HG02970 (cell line): ENCODE results near the gene ZNF133.
"Not testable (repeated sequence)": the region's sequence is repeated elsewhere in the genome, so short reads cannot be mapped to it uniquely, and the experiment has no call there.

Experiments
- ATAC-seq: cut with Tn5 transposase; IDR thresholded peaks from one replicate; pipeline ENCODE4 v1.9.1; 2021; ENCODE audit warnings: mild to moderate bottlenecking, moderate library complexity, moderate number of reproducible peaks; ENCODE audit not compliant: unreplicated experiment, low FRiP score

ZNF133 gene

GRCh38 chr20:18287915-18288748 is at the start of gene ZNF133:
TSS of gene ZNF133 (plus strand) at chr20:18288527. CDS start at chr20:18305687, 17,160 bp downstream.
- peak; percentile 97 for ATAC-seq

- ATAC-seq, result no peak
These were observed 47.3 kb upstream of the ZNF133 start for GRCh38 chr20:18240997-18241396.

- no peak for ATAC-seq
These were observed 44.5 kb upstream of the ZNF133 start for GRCh38 chr20:18243802-18244201.

GRCh38 chr20:18248545-18248944 is 39.8 kb upstream of the ZNF133 start:
- not testable (repeated sequence) for ATAC-seq

GRCh38 chr20:18250217-18250616 is 38.1 kb upstream of the ZNF133 start:
- ATAC-seq, result no peak

- ATAC-seq, result no peak
These were observed 35.5 kb upstream of the ZNF133 start for GRCh38 chr20:18252597-18253451.

- ATAC-seq, result no peak
These were observed 33.7 kb upstream of the ZNF133 start for GRCh38 chr20:18254615-18255014.

- no peak for ATAC-seq
These were observed 32.8 kb upstream of the ZNF133 start for GRCh38 chr20:18255526-18255925.

GRCh38 chr20:18256440-18257090 is 31.8 kb upstream of the ZNF133 start:
- no peak for ATAC-seq

- ATAC-seq, result no peak
These were observed 30.0 kb upstream of the ZNF133 start for GRCh38 chr20:18258126-18258860.

GRCh38 chr20:18259730-18260129 is 28.6 kb upstream of the ZNF133 start:
- no peak for ATAC-seq

GRCh38 chr20:18263723-18264122 is 24.6 kb upstream of the ZNF133 start:
- no peak for ATAC-seq

GRCh38 chr20:18265441-18265840 is 22.9 kb upstream of the ZNF133 start:
- ATAC-seq, result no peak

- ATAC-seq, result no peak
These were observed 22.0 kb upstream of the ZNF133 start for GRCh38 chr20:18266282-18266681.

GRCh38 chr20:18267815-18268214 is 20.5 kb upstream of the ZNF133 start:
- ATAC-seq, result no peak

- no peak for ATAC-seq
These were observed 17.2 kb upstream of the ZNF133 start for GRCh38 chr20:18271160-18271559.

- no peak for ATAC-seq
These were observed 15.9 kb upstream of the ZNF133 start for GRCh38 chr20:18272451-18272850.

GRCh38 chr20:18273738-18274137 is 14.6 kb upstream of the ZNF133 start:
- no peak for ATAC-seq

- not testable (repeated sequence) for ATAC-seq
These were observed 12.4 kb upstream of the ZNF133 start for GRCh38 chr20:18275960-18276359.

- no peak for ATAC-seq
These were observed 11.5 kb upstream of the ZNF133 start for GRCh38 chr20:18276821-18277220.
